HCT116 (cell line): Measurements from ENCODE around the gene ATG9A.

Source experiments
- EZH2 ChIP-seq: fragments of 200-600 bp; sonication (generic); IDR thresholded peaks from 2 replicates; pipeline ENCODE4 v1.6.1; 2017; ENCODE audit warnings: antibody characterized with exemption, mixed run types
- JUND ChIP-seq: IDR thresholded peaks from 2 replicates; pipeline ENCODE4 v1.6.1; 2012
- POLR2A ChIP-seq: IDR thresholded peaks from 2 replicates; pipeline ENCODE4 v1.7.0; 2011; ENCODE audit warnings: borderline replicate concordance; ENCODE audit not compliant: insufficient read depth, insufficient read length; ENCODE audit errors: extremely low read depth
- RAD21 ChIP-seq: IDR thresholded peaks from 2 replicates; pipeline ENCODE4 v1.6.1; 2012; ENCODE audit warnings: low read depth, mild to moderate bottlenecking
- TF ChIP-seq, protein P1 (sequence below), 3 experiments: fragments of 200-600 bp in 1 of 3; sonication (generic) in 1 of 3; IDR thresholded peaks in 2 of 3; conservative IDR thresholded peaks in 1 of 3; 2 replicates each; pipeline ENCODE4 v1.5.1; 2012 to 2017; ENCODE audit warnings: low read depth in 2 of 3, low read length in 2 of 3, antibody characterized with exemption in 1 of 3, borderline replicate concordance in 1 of 3, control low read depth in 1 of 3, mild to moderate bottlenecking in 1 of 3, mixed read lengths in 1 of 3, mixed run types in 1 of 3, moderate library complexity in 1 of 3; ENCODE audit not compliant: insufficient read depth in 1 of 3
- TF ChIP-seq, protein P2 (sequence below): IDR thresholded peaks from 2 replicates; pipeline ENCODE4 v1.6.1; 2012

GRCh38 chr2:219205165-219205538, 24.3 kb downstream of the ATG9A start:
- TF ChIP-seq, protein P1, sequence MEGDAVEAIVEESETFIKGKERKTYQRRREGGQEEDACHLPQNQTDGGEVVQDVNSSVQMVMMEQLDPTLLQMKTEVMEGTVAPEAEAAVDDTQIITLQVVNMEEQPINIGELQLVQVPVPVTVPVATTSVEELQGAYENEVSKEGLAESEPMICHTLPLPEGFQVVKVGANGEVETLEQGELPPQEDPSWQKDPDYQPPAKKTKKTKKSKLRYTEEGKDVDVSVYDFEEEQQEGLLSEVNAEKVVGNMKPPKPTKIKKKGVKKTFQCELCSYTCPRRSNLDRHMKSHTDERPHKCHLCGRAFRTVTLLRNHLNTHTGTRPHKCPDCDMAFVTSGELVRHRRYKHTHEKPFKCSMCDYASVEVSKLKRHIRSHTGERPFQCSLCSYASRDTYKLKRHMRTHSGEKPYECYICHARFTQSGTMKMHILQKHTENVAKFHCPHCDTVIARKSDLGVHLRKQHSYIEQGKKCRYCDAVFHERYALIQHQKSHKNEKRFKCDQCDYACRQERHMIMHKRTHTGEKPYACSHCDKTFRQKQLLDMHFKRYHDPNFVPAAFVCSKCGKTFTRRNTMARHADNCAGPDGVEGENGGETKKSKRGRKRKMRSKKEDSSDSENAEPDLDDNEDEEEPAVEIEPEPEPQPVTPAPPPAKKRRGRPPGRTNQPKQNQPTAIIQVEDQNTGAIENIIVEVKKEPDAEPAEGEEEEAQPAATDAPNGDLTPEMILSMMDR (IDR thresholded peaks at IDR 0.05 in 2 of 3, conservative IDR thresholded peaks at IDR 0.05 in 1 of 3; ENCODE audit: borderline replicate concordance in 1 of 3, insufficient read depth in 1 of 3, low read depth in 2 of 3, low read length in 2 of 3) = no peak
- TF ChIP-seq RAD21 (no peak), POLR2A (no peak), EZH2 (no peak), JUND (no peak)
- TF ChIP-seq, protein P2, sequence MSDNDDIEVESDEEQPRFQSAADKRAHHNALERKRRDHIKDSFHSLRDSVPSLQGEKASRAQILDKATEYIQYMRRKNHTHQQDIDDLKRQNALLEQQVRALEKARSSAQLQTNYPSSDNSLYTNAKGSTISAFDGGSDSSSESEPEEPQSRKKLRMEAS = no peak
